Measurements from ENCODE around the gene LRRC25. TPM values are rescaled to one million over a fixed set of nuclear protein-coding genes. Genes with fewer than 3 reads are reported as not detected.
"Not testable (repeated sequence)": the region's sequence is repeated elsewhere in the genome, so short reads cannot be mapped to it uniquely, and the experiment has no call there.

Gene LRRC25
- total and polyA plus RNA-seq, 2 experiments from 2014 or later: not detected

GRCh38 chr19:18385675-18386542 is 11.5 kb downstream of the LRRC25 start, which contains the start of gene GDF15:
TSS of gene GDF15 (plus strand) at chr19:18386158. CDS start at chr19:18386190, 32 bp downstream.
- TF ChIP-seq EZH2 (IDR thresholded peaks at IDR 0.05; ENCODE audit: insufficient read depth, poor library complexity, severe bottlenecking) (no peak), EZH2phosphoT487 (IDR thresholded peaks at IDR 0.05; ENCODE audit: insufficient read depth, low read depth) (no peak)
- in situ Hi-C loops (cut with MboI): no loop called here
- 36 to 40% methylated on average over 33 of the region's 33 CpGs for WGBS, 2 experiments (ENCODE audit: low coverage in 1 of 2, low lambda C conversion rate in 2 of 2, missing lambda C conversion rate in 2 of 2)
- DNase-seq: peak; percentile 78
- H3K27ac ChIP-seq: peak within 1 kb of the TSS; percentile 54
- H2AFZ ChIP-seq: peak within 1 kb of the TSS; percentile 53
- peak within 1 kb of the TSS; percentile 89 for H3K4me2 ChIP-seq (ENCODE audit: unreplicated experiment)
- H3K36me3 ChIP-seq (ENCODE audit: low read depth): no peaks in the 10 kb centered on the region
- H4K20me1 ChIP-seq (ENCODE audit: insufficient read depth): no peaks in the 10 kb centered on the region
- H3K4me3 ChIP-seq: peak within 1 kb of the TSS; percentile 75
- H3K9me3 ChIP-seq (ENCODE audit: low read depth): no peaks in the 10 kb centered on the region
- no peaks in the 10 kb centered on the region for H3K27me3 ChIP-seq (replicated peaks; ENCODE audit: insufficient read depth)
- peak within 1 kb of the TSS; percentile 84 for H3K9ac ChIP-seq
- H3K4me1 ChIP-seq (ENCODE audit: insufficient read depth): no peaks in the 10 kb centered on the region; the same call in 1 of the 2 replicates
- H3F3A ChIP-seq (ENCODE audit: insufficient read depth): 0 out of 2 replicates have a peak, but pooled peaks cover under 1% of the 10 kb centered on the region
- no peaks in the 10 kb centered on the region for H3K79me2 ChIP-seq (ENCODE audit: insufficient read depth)
- H3K9me2 ChIP-seq (ENCODE audit: insufficient read depth): no peaks in the 10 kb centered on the region

GRCh38 chr19:18385359-18385674 is 12.1 kb downstream of the LRRC25 start:
- TF ChIP-seq EZH2 (IDR thresholded peaks at IDR 0.05; ENCODE audit: insufficient read depth, poor library complexity, severe bottlenecking): no peak
- TF ChIP-seq EZH2phosphoT487 (IDR thresholded peaks at IDR 0.05; ENCODE audit: insufficient read depth, low read depth): no peak
- in situ Hi-C loops (cut with MboI): no loop called here
- no peak for DNase-seq
- no peak overlapping the region for H3K4me3 ChIP-seq
- no peak overlapping the region for H3K9ac ChIP-seq
- no peaks in the 10 kb centered on the region for H3K79me2 ChIP-seq (ENCODE audit: insufficient read depth)
- WGBS, 2 experiments (ENCODE audit: low coverage in 1 of 2, low lambda C conversion rate in 2 of 2, missing lambda C conversion rate in 2 of 2): 92 to 100% methylated on average over 3 of the region's 3 CpGs
- no peak overlapping the region for H3K27ac ChIP-seq
- H4K20me1 ChIP-seq (ENCODE audit: insufficient read depth): no peaks in the 10 kb centered on the region
- no peaks in the 10 kb centered on the region for H3K36me3 ChIP-seq (ENCODE audit: low read depth)
- H3K4me1 ChIP-seq (ENCODE audit: insufficient read depth): peaks cover 5% of the 10 kb centered on the region
- H3K27me3 ChIP-seq (replicated peaks; ENCODE audit: insufficient read depth): no peaks in the 10 kb centered on the region
- no peaks in the 10 kb centered on the region for H3K9me2 ChIP-seq (ENCODE audit: insufficient read depth)
- 0 out of 2 replicates have a peak, but pooled peaks cover 4% of the 10 kb centered on the region for H3F3A ChIP-seq (ENCODE audit: insufficient read depth)
- no peak overlapping the region for H3K4me2 ChIP-seq (ENCODE audit: unreplicated experiment)
- no peak overlapping the region for H2AFZ ChIP-seq
- H3K9me3 ChIP-seq (ENCODE audit: low read depth): no peaks in the 10 kb centered on the region

- TF ChIP-seq EZH2 (IDR thresholded peaks at IDR 0.05; ENCODE audit: insufficient read depth, poor library complexity, severe bottlenecking): no peak
- TF ChIP-seq EZH2phosphoT487 (IDR thresholded peaks at IDR 0.05; ENCODE audit: insufficient read depth, low read depth): no peak
- no peak for DNase-seq
- Histone ChIP-seq H3K4me2 (ENCODE audit: unreplicated experiment) (no peak overlapping the region), H3K4me1 (ENCODE audit: insufficient read depth) (peaks cover 9% of the 10 kb centered on the region), H3F3A (ENCODE audit: insufficient read depth) (peaks cover 7% of the 10 kb centered on the region; the same call in 1 of the 2 replicates), H3K4me3 (no peak overlapping the region), H3K9me2 (ENCODE audit: insufficient read depth) (no peaks in the 10 kb centered on the region), H3K27me3 (replicated peaks; ENCODE audit: insufficient read depth) (no peaks in the 10 kb centered on the region), H2AFZ (no peak overlapping the region), H3K36me3 (ENCODE audit: low read depth) (no peaks in the 10 kb centered on the region), H3K9me3 (ENCODE audit: low read depth) (no peaks in the 10 kb centered on the region), H3K27ac (no peak overlapping the region), H3K9ac (no peak overlapping the region), H4K20me1 (ENCODE audit: insufficient read depth) (no peaks in the 10 kb centered on the region), H3K79me2 (ENCODE audit: insufficient read depth) (no peaks in the 10 kb centered on the region)
- in situ Hi-C loops (cut with MboI): no loop called here
- WGBS, 2 experiments (ENCODE audit: low coverage in 1 of 2, low lambda C conversion rate in 2 of 2, missing lambda C conversion rate in 2 of 2): 81 to 82% methylated on average over 7 of the region's 7 CpGs
Measured at GRCh38 chr19:18384775-18385174, 12.6 kb downstream of the LRRC25 start.

GRCh38 chr19:18383622-18384021 is 13.8 kb downstream of the LRRC25 start:
- H4K20me1 ChIP-seq (ENCODE audit: insufficient read depth); H3K9ac ChIP-seq; H3K27ac ChIP-seq; H3K4me3 ChIP-seq; in situ Hi-C loops (cut with MboI); H3K4me2 ChIP-seq (ENCODE audit: unreplicated experiment); H2AFZ ChIP-seq; DNase-seq; H3K27me3 ChIP-seq (replicated peaks; ENCODE audit: insufficient read depth); H3K36me3 ChIP-seq (ENCODE audit: low read depth); H3K9me2 ChIP-seq (ENCODE audit: insufficient read depth); H3K79me2 ChIP-seq (ENCODE audit: insufficient read depth); H3K9me3 ChIP-seq (ENCODE audit: low read depth): not testable (repeated sequence)
- H3K4me1 ChIP-seq (ENCODE audit: insufficient read depth): peaks cover 14% of the 10 kb centered on the region
- H3F3A ChIP-seq (ENCODE audit: insufficient read depth): peaks cover 15% of the 10 kb centered on the region; the same call in 1 of the 2 replicates
- WGBS, 2 experiments (ENCODE audit: low coverage in 1 of 2, low lambda C conversion rate in 2 of 2, missing lambda C conversion rate in 2 of 2): 94 to 95% methylated on average over 11 of the region's 11 CpGs

Measured in GM23248 (cell line).